HepG2 (cell line): ENCODE results near the gene SLC35B2. TPM values are rescaled to one million over a fixed set of nuclear protein-coding genes. Genes with fewer than 3 reads are reported as not detected.
A peak's percentile ranks its signal among the peaks of the same experiment; 100 is the strongest.

Experiments
- CHD4 ChIP-seq: fragments of 200-600 bp; sonication (generic); IDR thresholded peaks from 2 replicates; pipeline ENCODE4 v1.7.0; 2017; ENCODE audit warnings: mild to moderate bottlenecking, low read length, borderline replicate concordance
- MTA1 ChIP-seq: sonication (generic); formaldehyde crosslinking; IDR thresholded peaks from 2 replicates; pipeline ENCODE4 v1.4.0; 2020; ENCODE audit warnings: missing genetic modification reagents, mild to moderate bottlenecking, borderline replicate concordance
- RAD21 ChIP-seq: fragments of 450-650 bp; formaldehyde crosslinking; IDR thresholded peaks from 2 replicates; pipeline ENCODE4 v1.5.0; 2020; ENCODE audit warnings: mild to moderate bottlenecking
- RELA ChIP-seq: sonication (generic); formaldehyde crosslinking; IDR thresholded peaks from 2 replicates; pipeline ENCODE4 v1.4.0; 2020; ENCODE audit warnings: missing genetic modification reagents
- ZFX ChIP-seq: sonication (generic); formaldehyde crosslinking; IDR thresholded peaks from 2 replicates; pipeline ENCODE4 v1.4.0; 2020; ENCODE audit warnings: mild to moderate bottlenecking, low read depth, missing genetic modification reagents, moderate library complexity
- ZNF205 ChIP-seq: IDR thresholded peaks from 2 replicates; pipeline ENCODE4 v1.6.1; 2018; ENCODE audit warnings: missing biosample characterization, missing genetic modification reagents
- ZNF660 ChIP-seq: sonication (generic); formaldehyde crosslinking; IDR thresholded peaks from 2 replicates; pipeline ENCODE4 v1.5.1; 2020; ENCODE audit warnings: mild to moderate bottlenecking, low read depth, missing genetic modification reagents, borderline replicate concordance
- ZSCAN22 ChIP-seq: sonication (generic); formaldehyde crosslinking; IDR thresholded peaks from 2 replicates; pipeline ENCODE4 v1.4.0; 2020; ENCODE audit warnings: mild to moderate bottlenecking, missing genetic modification reagents
- ZSCAN30 ChIP-seq: sonication (generic); formaldehyde crosslinking; IDR thresholded peaks from 2 replicates; pipeline ENCODE4 v1.5.0; 2020; ENCODE audit warnings: mild to moderate bottlenecking, missing genetic modification reagents
- ZSCAN31 ChIP-seq: sonication (generic); formaldehyde crosslinking; IDR thresholded peaks from 2 replicates; pipeline ENCODE4 v1.5.0; 2020; ENCODE audit warnings: low read depth, mild to moderate bottlenecking, missing genetic modification reagents
- polyA plus RNA-seq, 8 experiments: library from polyadenylated mRNA; depleted of rRNA in 3 of 8; stranded (reverse) in 7 of 8; unstranded in 1 of 8; fragments of >200 nt; fragmentation: Illumina TruSeq in 4 of 8; extraction: Trizol in 4 of 8; gene quantifications; 2 replicates each; pipeline versions ENCODE4 v1.2.1 to v1.2.3, GENCODE V29; 2011 to 2016; ENCODE audit warnings: low read depth in 4 of 8, missing spikeins in 1 of 8, mixed read lengths in 1 of 8; ENCODE audit not compliant: insufficient read depth in 1 of 8
- total RNA-seq, 5 experiments: library from RNA; depleted of rRNA; stranded (reverse); fragments of >200 nt; fragmentation: Illumina TruSeq; extraction: Trizol; gene quantifications; 2 replicates each; pipeline ENCODE4 v1.2.3, GENCODE V29; 2016; ENCODE audit warnings: low read depth in 1 of 5
- TF ChIP-seq, protein P1 (sequence below): sonication (generic); formaldehyde crosslinking; IDR thresholded peaks from 2 replicates; pipeline ENCODE4 v1.4.0; 2020; ENCODE audit warnings: missing genetic modification reagents
- TF ChIP-seq, protein P2 (sequence below): sonication (generic); formaldehyde crosslinking; IDR thresholded peaks from 2 replicates; pipeline ENCODE4 v1.4.0; 2020; ENCODE audit warnings: low read depth, mild to moderate bottlenecking, missing genetic modification reagents
- TF ChIP-seq, protein P3 (sequence below): sonication (generic); formaldehyde crosslinking; IDR thresholded peaks from 2 replicates; pipeline ENCODE4 v1.5.1; 2020; ENCODE audit warnings: mild to moderate bottlenecking, missing genetic modification reagents, borderline replicate concordance
- TF ChIP-seq, protein P4 (sequence below): sonication (generic); formaldehyde crosslinking; conservative IDR thresholded peaks from 2 replicates; pipeline ENCODE4 v1.8.0; 2022; ENCODE audit warnings: mild to moderate bottlenecking, moderate library complexity, missing genetic modification reagents

SLC35B2 gene
- total and polyA plus RNA-seq, 2 of the 13 experiments (the other 11 are each of a cell fraction or from before 2014, with no cell fraction given): 61.1 to 148 TPM

DNA sequence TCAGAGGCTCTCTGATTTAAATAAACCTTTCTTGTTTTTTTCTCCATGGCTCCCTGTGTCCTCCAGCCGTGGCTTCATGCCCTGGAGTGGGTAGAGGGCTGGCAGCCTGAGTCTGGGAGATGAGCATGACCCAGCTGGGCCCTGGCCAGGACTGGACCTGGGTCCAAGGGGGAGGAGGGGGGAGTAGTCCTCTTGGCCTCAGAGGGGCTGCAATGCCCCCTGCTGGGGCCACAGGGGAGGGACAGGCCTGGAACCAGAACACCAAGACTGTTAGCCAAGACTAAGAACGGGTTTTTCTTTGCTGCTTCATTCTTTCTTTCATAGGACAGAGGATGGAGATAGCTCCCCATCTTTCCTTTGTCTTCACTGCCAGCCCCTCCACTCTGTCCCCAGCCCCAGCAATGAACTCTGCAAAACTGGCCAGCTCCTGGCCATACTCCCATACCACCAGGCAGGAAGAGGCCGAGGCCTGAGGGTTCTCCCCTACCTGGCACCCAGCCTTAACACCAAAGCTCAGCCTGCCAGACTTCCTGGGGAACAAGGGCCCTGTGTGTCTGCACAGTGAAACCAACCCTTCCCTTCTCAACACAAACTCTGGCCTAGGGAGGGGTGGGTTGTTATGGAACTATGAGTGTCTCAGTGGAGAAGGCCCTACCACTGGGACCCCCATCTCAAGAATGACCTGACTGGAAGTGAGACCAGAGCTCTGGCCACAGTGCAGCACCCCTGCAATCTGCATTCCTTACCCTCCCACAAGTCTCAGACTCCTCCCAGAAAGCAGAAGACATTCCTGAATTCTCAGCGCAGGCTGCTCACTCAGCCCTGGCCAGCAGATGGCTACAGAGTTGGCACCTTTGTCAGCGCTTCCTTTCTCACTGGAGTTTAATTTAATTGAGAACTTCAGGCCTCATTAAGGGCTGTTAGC, 23.0 kb downstream of the SLC35B2 start (continued):
- TF ChIP-seq, protein P1, sequence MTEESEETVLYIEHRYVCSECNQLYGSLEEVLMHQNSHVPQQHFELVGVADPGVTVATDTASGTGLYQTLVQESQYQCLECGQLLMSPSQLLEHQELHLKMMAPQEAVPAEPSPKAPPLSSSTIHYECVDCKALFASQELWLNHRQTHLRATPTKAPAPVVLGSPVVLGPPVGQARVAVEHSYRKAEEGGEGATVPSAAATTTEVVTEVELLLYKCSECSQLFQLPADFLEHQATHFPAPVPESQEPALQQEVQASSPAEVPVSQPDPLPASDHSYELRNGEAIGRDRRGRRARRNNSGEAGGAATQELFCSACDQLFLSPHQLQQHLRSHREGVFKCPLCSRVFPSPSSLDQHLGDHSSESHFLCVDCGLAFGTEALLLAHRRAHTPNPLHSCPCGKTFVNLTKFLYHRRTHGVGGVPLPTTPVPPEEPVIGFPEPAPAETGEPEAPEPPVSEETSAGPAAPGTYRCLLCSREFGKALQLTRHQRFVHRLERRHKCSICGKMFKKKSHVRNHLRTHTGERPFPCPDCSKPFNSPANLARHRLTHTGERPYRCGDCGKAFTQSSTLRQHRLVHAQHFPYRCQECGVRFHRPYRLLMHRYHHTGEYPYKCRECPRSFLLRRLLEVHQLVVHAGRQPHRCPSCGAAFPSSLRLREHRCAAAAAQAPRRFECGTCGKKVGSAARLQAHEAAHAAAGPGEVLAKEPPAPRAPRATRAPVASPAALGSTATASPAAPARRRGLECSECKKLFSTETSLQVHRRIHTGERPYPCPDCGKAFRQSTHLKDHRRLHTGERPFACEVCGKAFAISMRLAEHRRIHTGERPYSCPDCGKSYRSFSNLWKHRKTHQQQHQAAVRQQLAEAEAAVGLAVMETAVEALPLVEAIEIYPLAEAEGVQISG (CRISPR knock-in tag): peak; percentile 61
- peak; percentile 64 for TF ChIP-seq ZFX (CRISPR knock-in tag)
- TF ChIP-seq, protein P2, sequence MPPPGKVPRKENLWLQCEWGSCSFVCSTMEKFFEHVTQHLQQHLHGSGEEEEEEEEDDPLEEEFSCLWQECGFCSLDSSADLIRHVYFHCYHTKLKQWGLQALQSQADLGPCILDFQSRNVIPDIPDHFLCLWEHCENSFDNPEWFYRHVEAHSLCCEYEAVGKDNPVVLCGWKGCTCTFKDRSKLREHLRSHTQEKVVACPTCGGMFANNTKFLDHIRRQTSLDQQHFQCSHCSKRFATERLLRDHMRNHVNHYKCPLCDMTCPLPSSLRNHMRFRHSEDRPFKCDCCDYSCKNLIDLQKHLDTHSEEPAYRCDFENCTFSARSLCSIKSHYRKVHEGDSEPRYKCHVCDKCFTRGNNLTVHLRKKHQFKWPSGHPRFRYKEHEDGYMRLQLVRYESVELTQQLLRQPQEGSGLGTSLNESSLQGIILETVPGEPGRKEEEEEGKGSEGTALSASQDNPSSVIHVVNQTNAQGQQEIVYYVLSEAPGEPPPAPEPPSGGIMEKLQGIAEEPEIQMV (CRISPR knock-in tag): no peak
- peak; percentile 83 for TF ChIP-seq ZSCAN31 (CRISPR knock-in tag)
- no peak for TF ChIP-seq ZNF660 (CRISPR knock-in tag)
- no peak for TF ChIP-seq ZSCAN22
- TF ChIP-seq CHD4: peak; percentile 44; the same call in 1 of the 2 replicates
- peak; percentile 98 for TF ChIP-seq RAD21 (CRISPR knock-in tag)
- no peak for TF ChIP-seq ZNF205 (CRISPR knock-in tag)
- no peak for TF ChIP-seq ZSCAN30
- TF ChIP-seq, protein P3, sequence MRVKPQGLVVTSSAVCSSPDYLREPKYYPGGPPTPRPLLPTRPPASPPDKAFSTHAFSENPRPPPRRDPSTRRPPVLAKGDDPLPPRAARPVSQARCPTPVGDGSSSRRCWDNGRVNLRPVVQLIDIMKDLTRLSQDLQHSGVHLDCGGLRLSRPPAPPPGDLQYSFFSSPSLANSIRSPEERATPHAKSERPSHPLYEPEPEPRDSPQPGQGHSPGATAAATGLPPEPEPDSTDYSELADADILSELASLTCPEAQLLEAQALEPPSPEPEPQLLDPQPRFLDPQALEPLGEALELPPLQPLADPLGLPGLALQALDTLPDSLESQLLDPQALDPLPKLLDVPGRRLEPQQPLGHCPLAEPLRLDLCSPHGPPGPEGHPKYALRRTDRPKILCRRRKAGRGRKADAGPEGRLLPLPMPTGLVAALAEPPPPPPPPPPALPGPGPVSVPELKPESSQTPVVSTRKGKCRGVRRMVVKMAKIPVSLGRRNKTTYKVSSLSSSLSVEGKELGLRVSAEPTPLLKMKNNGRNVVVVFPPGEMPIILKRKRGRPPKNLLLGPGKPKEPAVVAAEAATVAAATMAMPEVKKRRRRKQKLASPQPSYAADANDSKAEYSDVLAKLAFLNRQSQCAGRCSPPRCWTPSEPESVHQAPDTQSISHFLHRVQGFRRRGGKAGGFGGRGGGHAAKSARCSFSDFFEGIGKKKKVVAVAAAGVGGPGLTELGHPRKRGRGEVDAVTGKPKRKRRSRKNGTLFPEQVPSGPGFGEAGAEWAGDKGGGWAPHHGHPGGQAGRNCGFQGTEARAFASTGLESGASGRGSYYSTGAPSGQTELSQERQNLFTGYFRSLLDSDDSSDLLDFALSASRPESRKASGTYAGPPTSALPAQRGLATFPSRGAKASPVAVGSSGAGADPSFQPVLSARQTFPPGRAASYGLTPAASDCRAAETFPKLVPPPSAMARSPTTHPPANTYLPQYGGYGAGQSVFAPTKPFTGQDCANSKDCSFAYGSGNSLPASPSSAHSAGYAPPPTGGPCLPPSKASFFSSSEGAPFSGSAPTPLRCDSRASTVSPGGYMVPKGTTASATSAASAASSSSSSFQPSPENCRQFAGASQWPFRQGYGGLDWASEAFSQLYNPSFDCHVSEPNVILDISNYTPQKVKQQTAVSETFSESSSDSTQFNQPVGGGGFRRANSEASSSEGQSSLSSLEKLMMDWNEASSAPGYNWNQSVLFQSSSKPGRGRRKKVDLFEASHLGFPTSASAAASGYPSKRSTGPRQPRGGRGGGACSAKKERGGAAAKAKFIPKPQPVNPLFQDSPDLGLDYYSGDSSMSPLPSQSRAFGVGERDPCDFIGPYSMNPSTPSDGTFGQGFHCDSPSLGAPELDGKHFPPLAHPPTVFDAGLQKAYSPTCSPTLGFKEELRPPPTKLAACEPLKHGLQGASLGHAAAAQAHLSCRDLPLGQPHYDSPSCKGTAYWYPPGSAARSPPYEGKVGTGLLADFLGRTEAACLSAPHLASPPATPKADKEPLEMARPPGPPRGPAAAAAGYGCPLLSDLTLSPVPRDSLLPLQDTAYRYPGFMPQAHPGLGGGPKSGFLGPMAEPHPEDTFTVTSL (CRISPR knock-in tag): no peak
- TF ChIP-seq MTA1 (CRISPR knock-in tag): 0 out of 2 replicates have a peak, but pooled peaks have one; percentile 51
- TF ChIP-seq, protein P4, sequence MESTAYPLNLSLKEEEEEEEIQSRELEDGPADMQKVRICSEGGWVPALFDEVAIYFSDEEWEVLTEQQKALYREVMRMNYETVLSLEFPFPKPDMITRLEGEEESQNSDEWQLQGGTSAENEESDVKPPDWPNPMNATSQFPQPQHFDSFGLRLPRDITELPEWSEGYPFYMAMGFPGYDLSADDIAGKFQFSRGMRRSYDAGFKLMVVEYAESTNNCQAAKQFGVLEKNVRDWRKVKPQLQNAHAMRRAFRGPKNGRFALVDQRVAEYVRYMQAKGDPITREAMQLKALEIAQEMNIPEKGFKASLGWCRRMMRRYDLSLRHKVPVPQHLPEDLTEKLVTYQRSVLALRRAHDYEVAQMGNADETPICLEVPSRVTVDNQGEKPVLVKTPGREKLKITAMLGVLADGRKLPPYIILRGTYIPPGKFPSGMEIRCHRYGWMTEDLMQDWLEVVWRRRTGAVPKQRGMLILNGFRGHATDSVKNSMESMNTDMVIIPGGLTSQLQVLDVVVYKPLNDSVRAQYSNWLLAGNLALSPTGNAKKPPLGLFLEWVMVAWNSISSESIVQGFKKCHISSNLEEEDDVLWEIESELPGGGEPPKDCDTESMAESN (CRISPR knock-in tag): peak; percentile 68; the same call in 1 of the 2 replicates
- TF ChIP-seq RELA (CRISPR knock-in tag): 0 out of 2 replicates have a peak, but pooled peaks have one; percentile 39
